Measurements from ENCODE around the gene CRTAC1. TPM values are rescaled to one million over a fixed set of nuclear protein-coding genes. Genes with fewer than 3 reads are reported as not detected.
"Not testable (repeated sequence)": the region's sequence is repeated elsewhere in the genome, so short reads cannot be mapped to it uniquely, and the experiment has no call there.

The CRTAC1 gene
- total RNA-seq, 1 donor from 2014 or later, result 0.30 TPM

DNA sequence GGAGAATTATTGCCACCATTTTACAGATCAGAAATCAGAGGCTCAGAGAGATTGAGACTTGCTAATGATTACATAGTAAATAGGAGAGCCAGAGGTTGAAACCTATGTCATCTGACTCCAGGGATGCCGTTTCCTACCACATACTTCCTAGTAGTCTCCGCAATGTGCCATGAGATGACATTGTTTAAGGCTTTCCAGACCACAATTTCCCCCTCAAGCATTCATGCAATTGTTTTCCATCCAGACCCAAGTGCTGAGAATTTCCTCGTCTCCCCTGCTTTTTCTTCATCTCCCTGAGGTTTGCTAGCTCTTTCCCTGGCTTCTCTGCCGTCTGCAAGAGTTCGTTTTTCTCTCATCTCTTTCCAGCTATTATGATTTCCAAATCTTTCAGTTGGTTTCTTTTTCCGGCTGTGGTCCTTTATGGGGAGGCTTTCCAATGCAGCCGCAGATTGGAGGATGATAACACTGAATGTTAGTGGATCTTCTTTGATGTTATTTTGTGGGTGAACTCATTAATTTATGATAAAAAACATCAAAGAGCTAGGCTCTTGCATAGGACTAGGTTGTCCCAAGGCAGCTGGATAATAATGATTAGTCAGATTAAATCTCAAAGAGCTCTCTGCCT lies 187.7 kb downstream of the CRTAC1 start:
- no peaks in the 10 kb centered on the region for H3K9me3 ChIP-seq (ENCODE audit: low read depth)
- H3K36me3 ChIP-seq, result no peaks in the 10 kb centered on the region
- Mint-ChIP-seq H3K27me3 (ENCODE audit: insufficient read depth, low read depth) (peaks cover under 1% of the 10 kb centered on the region), H3K36me3 (no peaks in the 10 kb centered on the region), H3K9me3 (peaks cover 4% of the 10 kb centered on the region), H3K27ac (no peak overlapping the region), H3K4me3 (no peak overlapping the region), H3K4me1 (no peaks in the 10 kb centered on the region)
- no peaks in the 10 kb centered on the region for H4K20me1 ChIP-seq (ENCODE audit: low read depth)
- H3K27me3 ChIP-seq, result peaks cover 43% of the 10 kb centered on the region
- H3K27ac ChIP-seq, result no peak overlapping the region
- no peaks in the 10 kb centered on the region for H3K79me2 ChIP-seq (ENCODE audit: low read depth)
- no peaks in the 10 kb centered on the region for H3F3A ChIP-seq (ENCODE audit: low read depth)
- H3K4me3 ChIP-seq, result no peak overlapping the region
- no peak overlapping the region for H3K4me2 ChIP-seq
- no peak overlapping the region for H3K9ac ChIP-seq
- H2AFZ ChIP-seq (replicated peaks), result no peak overlapping the region
- no peaks in the 10 kb centered on the region for H3K4me1 ChIP-seq
- TF ChIP-seq EZH2phosphoT487 (IDR thresholded peaks at IDR 0.05) (no peak), EZH2 (IDR thresholded peaks at IDR 0.05) (no peak)
- TF ChIP-seq, protein P1, sequence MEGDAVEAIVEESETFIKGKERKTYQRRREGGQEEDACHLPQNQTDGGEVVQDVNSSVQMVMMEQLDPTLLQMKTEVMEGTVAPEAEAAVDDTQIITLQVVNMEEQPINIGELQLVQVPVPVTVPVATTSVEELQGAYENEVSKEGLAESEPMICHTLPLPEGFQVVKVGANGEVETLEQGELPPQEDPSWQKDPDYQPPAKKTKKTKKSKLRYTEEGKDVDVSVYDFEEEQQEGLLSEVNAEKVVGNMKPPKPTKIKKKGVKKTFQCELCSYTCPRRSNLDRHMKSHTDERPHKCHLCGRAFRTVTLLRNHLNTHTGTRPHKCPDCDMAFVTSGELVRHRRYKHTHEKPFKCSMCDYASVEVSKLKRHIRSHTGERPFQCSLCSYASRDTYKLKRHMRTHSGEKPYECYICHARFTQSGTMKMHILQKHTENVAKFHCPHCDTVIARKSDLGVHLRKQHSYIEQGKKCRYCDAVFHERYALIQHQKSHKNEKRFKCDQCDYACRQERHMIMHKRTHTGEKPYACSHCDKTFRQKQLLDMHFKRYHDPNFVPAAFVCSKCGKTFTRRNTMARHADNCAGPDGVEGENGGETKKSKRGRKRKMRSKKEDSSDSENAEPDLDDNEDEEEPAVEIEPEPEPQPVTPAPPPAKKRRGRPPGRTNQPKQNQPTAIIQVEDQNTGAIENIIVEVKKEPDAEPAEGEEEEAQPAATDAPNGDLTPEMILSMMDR (IDR thresholded peaks at IDR 0.05), result no peak
- DNase-seq (ENCODE audit: low spot score), result no peak

DNA sequence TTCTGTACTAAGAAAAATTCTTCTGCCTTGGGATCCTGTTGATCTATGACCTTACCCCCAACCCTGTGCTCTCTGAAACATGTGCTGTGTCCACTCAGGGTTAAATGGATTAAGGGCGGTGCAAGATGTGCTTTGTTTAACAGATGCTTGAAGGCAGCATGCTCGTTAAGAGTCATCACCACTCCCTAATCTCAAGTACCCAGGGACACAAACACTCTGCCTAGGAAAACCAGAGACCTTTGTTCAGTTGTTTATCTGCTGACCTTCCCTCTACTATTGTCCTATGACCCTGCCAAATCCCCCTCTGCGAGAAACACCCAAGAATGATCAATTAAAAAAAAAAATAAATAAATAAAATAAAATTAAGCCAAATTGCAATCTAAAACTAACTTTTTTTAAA lies 188.3 kb downstream of the CRTAC1 start:
- not testable (repeated sequence) for H3K4me3 Mint-ChIP-seq; H3K27ac ChIP-seq; H2AFZ ChIP-seq (replicated peaks); H3K4me1 ChIP-seq; H3K4me2 ChIP-seq; H3K79me2 ChIP-seq (ENCODE audit: low read depth); H3K36me3 ChIP-seq; H3K27ac Mint-ChIP-seq; H3K36me3 Mint-ChIP-seq; H3K4me1 Mint-ChIP-seq; H3K9ac ChIP-seq; H3K27me3 Mint-ChIP-seq (ENCODE audit: insufficient read depth, low read depth); H3K9me3 Mint-ChIP-seq; H3K9me3 ChIP-seq (ENCODE audit: low read depth); H3F3A ChIP-seq (ENCODE audit: low read depth); DNase-seq (ENCODE audit: low spot score); H4K20me1 ChIP-seq (ENCODE audit: low read depth); H3K4me3 ChIP-seq
- H3K27me3 ChIP-seq, result peaks cover 36% of the 10 kb centered on the region

DNA sequence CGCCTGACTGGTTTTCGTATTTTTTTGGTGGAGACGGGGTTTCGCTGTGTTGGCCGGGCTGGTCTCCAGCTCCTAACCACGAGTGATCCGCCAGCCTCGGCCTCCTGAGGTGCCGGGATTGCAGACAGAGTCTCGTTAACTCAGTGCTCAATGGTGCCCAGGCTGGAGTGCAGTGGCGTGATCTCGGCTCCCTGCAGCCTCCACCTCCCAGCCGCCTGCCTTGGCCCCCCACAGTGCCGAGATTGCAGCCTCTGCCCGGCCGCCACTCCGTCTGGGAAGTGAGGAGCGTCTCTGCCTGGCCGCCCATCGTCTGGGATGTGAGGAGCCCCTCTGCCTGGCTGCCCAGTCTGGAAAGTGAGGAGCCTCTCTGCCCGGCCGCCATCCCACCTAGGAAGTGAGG lies 189.3 kb downstream of the CRTAC1 start:
- not testable (repeated sequence) for H3K4me2 ChIP-seq; H3K9me3 Mint-ChIP-seq; H3K36me3 ChIP-seq; H3K27ac ChIP-seq; H3K27ac Mint-ChIP-seq; H2AFZ ChIP-seq (replicated peaks); H3K4me1 ChIP-seq; H3K79me2 ChIP-seq (ENCODE audit: low read depth); H3K4me1 Mint-ChIP-seq; H3K36me3 Mint-ChIP-seq; H4K20me1 ChIP-seq (ENCODE audit: low read depth); H3F3A ChIP-seq (ENCODE audit: low read depth); H3K4me3 ChIP-seq; H3K27me3 Mint-ChIP-seq (ENCODE audit: insufficient read depth, low read depth); DNase-seq (ENCODE audit: low spot score); H3K9me3 ChIP-seq (ENCODE audit: low read depth); H3K9ac ChIP-seq; H3K4me3 Mint-ChIP-seq
- H3K27me3 ChIP-seq, result peaks cover 27% of the 10 kb centered on the region

DNA sequence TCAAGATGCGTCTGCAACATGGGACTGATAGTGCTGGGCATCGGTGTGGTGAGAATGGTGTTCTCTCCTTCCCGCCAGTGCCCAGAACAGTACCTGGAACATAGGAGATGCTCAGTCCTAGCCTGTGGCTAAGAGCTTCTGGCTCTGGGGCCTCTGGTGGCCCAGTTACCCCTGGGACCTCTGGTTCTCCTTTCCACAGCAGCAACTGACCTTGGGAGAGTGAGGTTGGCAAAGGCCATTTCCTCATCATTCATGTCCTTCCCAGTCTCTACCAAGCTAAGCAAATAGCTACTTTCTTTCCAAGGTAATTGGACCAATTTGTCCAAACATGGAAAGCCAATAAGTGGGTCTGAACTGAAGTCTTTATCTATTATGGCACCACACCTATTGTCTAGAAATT lies 192.3 kb downstream of the CRTAC1 start:
- no peak for DNase-seq (ENCODE audit: low spot score)
- no peaks in the 10 kb centered on the region for H3K4me1 ChIP-seq
- no peaks in the 10 kb centered on the region for H4K20me1 ChIP-seq (ENCODE audit: low read depth)
- H3K4me3 Mint-ChIP-seq, result no peak overlapping the region
- H3K9me3 Mint-ChIP-seq, result peaks cover 10% of the 10 kb centered on the region
- H3K79me2 ChIP-seq (ENCODE audit: low read depth), result no peaks in the 10 kb centered on the region
- no peaks in the 10 kb centered on the region for H3K36me3 ChIP-seq
- H3K9me3 ChIP-seq (ENCODE audit: low read depth), result no peaks in the 10 kb centered on the region
- peaks cover 8% of the 10 kb centered on the region for H3K27me3 ChIP-seq
- H3F3A ChIP-seq (ENCODE audit: low read depth), result no peaks in the 10 kb centered on the region
- no peak overlapping the region for H3K4me3 ChIP-seq
- no peaks in the 10 kb centered on the region for H3K36me3 Mint-ChIP-seq
- no peaks in the 10 kb centered on the region for H3K4me1 Mint-ChIP-seq
- peaks cover 3% of the 10 kb centered on the region for H3K27me3 Mint-ChIP-seq (ENCODE audit: insufficient read depth, low read depth)
- no peak overlapping the region for H3K9ac ChIP-seq
- H2AFZ ChIP-seq (replicated peaks), result no peak overlapping the region
- H3K4me2 ChIP-seq, result no peak overlapping the region
- no peak for TF ChIP-seq EZH2phosphoT487 (IDR thresholded peaks at IDR 0.05)
- TF ChIP-seq, protein P1 (IDR thresholded peaks at IDR 0.05), result no peak
- TF ChIP-seq EZH2 (IDR thresholded peaks at IDR 0.05), result no peak
- no peak overlapping the region for H3K27ac Mint-ChIP-seq
- H3K27ac ChIP-seq, result no peak overlapping the region
